Measurements from ENCODE around the gene TP53.

GRCh38 chr17:7697828-7698588 lies 10.7 kb upstream of the TP53 start:
- TF ChIP-seq CTCF (IDR thresholded peaks at IDR 0.05) (no peak), POLR2AphosphoS5 (IDR thresholded peaks at IDR 0.05) (no peak)
